GM18505 (cell line): ENCODE data around the gene HTR2C.
"Not testable (repeated sequence)": the region's sequence is repeated elsewhere in the genome, so short reads cannot be mapped to it uniquely, and the experiment has no call there.

Experiments used
- ATAC-seq: cut with Tn5 transposase; IDR thresholded peaks from one replicate; pipeline ENCODE4 v1.9.1; 2021; ENCODE audit not compliant: unreplicated experiment
- POLR2A ChIP-seq: IDR thresholded peaks from 4 replicates; pipeline ENCODE4 v1.6.1; 2011; ENCODE audit warnings: borderline replicate concordance; ENCODE audit not compliant: insufficient read depth, insufficient read length; ENCODE audit errors: extremely low read depth

HTR2C gene

DNA sequence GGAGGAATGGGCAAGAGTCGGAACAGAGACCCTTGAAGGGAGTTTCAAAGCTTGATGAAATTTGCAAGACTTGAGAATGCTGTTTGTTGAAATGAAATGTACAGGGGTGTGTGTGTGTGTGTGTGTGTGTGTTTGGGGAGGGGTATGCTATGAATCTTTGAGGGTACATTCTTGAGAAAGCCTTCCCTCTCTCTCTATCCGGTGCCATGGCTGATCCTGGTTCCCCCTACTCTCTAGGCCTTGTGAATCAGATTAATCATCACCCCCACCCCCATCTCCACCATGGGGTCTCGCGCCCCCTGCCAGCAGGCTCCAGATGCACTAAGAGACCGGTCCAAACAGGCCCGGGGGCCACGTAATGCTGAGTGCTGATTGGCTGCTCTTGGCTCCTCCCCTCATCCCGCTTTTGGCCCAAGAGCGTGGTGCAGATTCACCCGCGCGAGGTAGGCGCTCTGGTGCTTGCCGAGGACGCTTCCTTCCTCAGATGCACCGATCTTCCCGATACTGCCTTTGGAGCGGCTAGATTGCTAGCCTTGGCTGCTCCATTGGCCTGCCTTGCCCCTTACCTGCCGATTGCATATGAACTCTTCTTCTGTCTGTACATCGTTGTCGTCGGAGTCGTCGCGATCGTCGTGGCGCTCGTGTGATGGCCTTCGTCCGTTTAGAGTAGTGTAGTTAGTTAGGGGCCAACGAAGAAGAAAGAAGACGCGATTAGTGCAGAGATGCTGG lies at the start of gene HTR2C:
TSS of gene HTR2C (plus strand) at position 441 of the 729 bp plus-strand sequence. CDS start 142,851 bp downstream, outside the sequence.
- ATAC-seq: no peak
- TF ChIP-seq POLR2A: no peak

DNA sequence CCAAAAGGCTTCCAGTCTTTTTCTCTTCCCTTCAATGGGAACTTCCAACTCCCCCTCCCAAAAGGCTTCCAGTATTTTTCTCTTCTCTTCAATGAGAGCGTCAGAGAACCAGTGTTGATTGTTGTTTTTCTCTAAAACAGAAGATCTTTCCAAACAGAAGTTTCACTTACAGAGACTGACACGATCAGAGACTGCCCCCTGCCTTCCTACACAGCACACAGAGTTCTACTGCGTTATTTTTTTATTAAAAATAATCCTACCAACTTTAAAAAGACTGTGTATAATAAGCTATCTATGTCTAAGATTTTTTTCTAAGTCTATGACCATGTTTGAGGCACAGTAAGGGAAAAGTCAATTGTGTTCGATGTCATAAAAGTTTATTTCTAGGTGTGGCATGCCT lies 3.5 kb upstream of the HTR2C start:
- no peak for TF ChIP-seq POLR2A
- no peak for ATAC-seq

DNA sequence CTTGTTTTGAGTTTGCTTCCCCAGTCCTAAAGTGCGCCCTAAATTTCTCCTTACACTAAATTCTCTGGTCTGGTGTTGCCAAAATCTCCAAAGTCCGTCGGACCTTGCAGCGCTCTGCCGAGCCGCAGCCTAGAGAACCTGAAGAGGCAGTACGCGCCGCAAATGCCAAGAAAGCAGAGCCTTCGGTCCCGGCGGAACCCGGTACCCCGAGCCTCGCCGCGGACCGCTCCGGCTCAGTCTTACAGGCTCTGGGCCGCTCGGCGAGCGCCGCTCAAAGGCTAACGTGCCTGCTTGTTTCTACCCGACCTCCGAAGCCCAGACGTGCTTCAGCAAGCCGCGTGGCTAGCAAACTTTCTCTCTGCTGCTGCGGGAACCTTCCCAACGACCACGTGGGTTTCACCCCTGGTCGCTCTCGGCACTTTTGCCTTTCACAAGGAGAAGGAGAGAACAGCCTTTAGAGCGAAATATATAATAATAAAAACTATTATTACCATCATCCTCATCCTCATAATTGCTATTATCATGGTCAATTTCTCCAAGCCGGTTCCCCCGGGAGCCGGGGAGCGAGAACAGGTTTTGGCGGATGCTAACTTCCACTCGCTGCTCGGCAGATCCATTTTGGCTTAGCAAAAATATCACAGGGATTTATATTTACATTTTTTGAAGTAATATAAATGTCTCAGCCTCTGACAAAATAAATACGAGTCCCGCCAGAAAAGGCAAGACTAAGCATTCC lies 2.2 kb upstream of the HTR2C start:
- TF ChIP-seq POLR2A: no peak
- no peak for ATAC-seq

DNA sequence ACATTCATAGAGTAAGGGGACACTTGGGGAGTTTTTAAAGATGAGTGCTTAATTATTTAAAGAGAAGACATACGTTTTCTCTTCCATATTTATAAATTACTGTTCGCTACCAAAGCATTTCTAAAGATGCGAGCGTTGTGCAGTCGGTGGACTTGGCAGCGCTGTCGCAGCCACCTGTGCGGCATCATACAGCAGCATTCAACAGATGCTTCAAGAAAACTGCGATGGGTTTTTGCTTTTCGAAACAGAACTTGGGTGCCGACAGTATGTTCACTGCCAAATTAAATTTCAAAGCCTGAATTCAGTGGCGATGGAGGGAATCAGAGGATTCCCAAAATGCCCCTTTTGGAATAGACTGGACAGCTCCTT lies 1.6 kb upstream of the HTR2C start:
- TF ChIP-seq POLR2A: no peak
- ATAC-seq: no peak

DNA sequence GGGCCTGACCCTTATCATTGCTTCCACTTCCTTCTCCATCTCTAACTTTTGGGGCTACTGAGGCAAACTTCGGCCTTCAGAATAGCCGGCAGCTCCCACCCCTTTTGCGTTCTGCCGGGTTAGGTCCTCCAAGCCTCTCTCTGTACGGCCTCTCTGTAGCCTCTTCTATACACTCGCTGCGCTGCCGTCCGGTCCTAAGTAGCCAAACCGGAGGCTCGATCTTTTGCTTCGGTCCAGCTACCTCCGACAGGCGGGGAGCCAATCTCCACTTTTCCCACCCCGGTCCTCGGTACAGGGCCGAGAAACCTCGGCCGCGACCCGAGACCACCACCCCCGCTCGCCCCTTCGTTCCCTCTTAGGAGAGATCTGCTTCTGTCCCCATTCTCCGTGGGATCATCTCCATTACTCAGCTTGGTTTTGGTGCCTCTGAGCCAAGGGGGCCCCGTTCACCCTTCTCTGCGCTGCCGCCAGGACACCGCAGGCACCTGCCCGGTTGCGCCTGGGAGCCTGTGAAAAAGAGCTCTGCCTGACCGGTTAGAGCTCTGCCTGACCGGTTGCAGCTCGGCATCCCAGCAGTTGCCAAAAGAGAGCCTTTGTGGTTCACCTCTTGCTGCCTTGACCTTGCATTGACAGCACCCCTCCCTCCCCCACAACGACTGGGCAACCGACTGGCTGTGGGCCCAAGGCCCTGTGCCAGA lies 1.0 kb upstream of the HTR2C start:
- TF ChIP-seq POLR2A: no peak
- no peak for ATAC-seq

DNA sequence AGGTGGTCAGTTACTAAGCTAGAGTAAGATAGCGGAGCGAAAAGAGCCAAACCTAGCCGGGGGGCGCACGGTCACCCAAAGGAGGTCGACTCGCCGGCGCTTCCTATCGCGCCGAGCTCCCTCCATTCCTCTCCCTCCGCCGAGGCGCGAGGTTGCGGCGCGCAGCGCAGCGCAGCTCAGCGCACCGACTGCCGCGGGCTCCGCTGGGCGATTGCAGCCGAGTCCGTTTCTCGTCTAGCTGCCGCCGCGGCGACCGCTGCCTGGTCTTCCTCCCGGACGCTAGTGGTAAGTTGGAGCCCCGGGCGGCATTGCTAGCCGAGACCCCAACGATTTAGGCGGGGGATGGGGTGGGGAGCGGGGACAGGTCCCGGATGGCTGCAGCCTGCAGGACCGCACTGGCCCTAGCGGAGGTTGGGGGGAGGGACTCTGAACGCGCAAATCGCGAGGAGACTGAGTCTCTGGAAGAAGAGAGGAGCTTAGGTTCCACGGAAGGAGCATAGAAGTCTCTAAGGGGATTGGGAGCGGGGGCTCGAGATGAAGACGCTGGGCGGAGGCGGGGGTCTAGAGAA lies 573 bp downstream of the HTR2C start:
- ATAC-seq: no peak
- TF ChIP-seq POLR2A: no peak

DNA sequence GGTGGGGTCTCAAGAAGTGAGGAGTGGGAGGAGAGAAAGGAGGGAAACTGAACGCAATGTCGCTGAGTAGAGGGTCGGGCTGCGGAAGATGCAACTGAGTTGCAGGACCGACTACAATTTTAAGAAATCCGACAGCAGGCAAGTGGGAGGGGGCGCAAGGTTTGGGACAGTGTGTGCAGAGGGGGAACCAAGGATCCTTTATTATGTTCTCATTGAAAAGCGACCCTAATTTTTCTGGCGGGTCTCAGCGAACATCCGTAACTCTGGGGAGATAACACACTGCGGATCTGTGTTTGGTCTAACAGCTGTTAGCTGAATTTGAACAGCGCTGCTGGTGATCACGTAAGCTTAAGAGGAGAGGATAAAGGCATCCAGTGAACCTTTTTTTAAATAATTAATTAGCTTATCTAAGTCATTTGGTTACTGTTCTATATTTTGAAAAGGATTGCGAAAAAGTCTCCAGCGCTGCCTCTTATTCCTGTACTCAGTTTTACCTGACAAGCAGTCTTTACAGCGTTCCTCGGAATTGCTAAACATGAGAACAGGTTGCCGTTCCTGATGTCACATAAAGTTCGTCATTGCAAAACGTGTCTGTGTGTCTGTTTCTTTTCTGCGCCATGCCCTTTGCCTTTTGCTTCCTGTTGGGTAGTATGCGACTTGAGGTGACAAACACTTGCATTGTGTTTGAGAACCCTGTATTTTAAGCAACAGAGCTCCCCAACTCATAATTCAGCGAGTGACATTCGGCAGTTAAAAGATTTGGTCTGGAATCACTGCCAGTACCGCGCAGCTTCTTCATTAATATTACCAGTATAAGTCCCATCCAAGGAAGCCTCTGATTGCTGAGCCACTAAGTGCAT lies 1.3 kb downstream of the HTR2C start:
- TF ChIP-seq POLR2A: no peak
- ATAC-seq: no peak

DNA sequence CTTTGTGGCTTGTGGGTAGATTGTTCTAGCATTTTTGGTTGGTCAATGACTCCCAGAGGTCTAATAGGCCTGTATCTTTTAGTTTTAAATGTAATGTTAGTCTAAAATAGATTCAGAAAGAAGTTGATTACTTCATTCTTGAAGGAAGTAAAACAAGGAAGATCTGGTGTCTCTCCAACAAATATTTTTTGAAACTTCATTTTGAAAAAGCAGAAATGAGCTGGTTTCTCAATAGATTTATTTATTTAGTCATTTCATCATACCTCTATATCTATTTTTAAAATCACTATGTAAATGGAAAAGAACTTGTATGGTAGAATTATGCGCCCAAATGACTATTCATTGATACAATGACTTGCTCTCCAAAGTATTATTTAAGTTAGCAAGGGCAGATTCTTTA lies 7.2 kb downstream of the HTR2C start:
- no peak for TF ChIP-seq POLR2A
- ATAC-seq: no peak

DNA sequence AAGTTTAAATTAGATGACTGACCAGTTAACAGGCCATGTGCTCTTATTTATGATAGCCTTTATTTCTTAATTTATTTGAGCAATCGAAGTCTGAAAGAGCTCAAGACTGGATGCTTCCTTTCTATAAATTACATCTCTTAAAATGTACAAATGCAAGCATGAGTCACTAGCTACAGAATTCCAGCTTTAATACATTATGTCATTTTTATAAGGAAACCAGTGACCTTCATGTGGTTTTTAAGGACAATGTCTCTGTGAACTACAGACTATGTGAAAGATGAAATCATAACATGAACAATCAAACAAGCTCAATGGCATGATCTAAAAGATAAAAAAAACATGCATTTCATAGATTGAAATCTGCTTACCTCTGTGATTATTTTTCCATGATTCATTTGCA lies 15.4 kb downstream of the HTR2C start:
- no peak for TF ChIP-seq POLR2A
- no peak for ATAC-seq

DNA sequence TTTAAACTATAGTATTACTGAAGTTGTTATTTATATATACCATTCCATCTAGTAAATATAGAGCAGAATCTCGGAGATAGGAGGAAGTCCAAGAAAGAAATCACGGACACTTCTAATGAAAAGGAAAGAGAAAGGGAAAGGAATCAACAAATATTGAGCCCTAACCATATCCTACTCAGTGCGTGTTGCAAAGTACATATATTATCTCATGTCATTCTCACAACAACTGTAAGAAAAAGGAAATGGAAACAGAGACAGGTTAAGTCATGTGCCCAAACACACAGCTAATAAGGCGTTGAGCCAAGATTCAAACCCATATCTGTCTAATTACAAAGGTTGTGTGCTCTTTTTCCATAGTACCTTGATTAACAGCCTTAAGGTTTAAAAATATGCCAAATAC lies 16.0 kb downstream of the HTR2C start:
- TF ChIP-seq POLR2A: no peak
- ATAC-seq: no peak

DNA sequence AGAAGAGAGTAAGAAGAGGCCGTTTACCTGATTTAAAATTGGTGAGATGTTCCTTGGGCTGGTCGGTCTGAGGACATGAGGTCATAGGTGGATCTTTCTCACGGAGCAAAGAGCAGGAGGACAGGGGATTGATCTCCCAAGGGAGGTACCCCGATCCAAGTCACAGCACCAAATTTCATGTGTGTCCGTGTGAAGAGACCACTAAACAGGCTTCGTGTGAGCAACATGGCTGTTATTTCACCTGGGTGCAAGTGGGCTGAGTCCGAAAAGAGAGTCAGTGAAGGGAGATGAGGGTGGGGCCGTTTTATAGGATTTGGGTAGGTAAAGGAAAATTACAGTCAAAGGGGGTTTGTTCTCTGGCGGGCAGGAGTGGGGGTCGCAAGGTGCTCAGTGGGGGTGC lies 22.7 kb downstream of the HTR2C start:
- ATAC-seq: not testable (repeated sequence)

DNA sequence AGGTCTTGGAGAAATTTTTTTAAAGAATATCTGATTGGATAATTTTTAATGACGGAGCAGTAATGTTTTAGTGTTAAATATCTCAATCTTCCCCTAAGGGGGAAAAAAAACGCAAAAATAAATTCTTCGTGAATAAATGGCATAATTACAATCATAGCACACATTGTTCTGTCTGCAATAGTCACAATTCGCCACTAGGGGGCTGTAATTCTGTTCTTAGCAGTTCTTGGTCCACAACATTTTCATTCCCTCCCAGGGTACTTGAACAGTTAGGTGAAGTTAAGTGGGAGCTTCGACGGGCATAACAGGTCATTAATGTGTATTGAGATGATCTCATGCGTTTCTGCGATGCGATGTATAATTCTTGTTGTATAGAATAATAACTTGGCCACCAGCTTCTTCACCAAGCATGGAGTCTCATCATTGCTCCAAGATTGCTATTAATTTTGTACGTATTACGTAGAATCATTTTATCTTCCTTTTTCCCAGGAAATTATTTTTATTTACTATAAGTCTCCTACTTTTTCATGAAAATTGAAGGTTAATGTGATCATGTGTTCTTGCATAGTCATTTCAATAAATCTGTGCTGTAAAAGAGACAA lies 27.2 kb downstream of the HTR2C start:
- peak; percentile 78 for ATAC-seq
- no peak for TF ChIP-seq POLR2A
